CD4-positive, alpha-beta memory T cell (primary cell): Measurements from ENCODE around the gene HJV. TPM values are rescaled to one million over a fixed set of nuclear protein-coding genes. Genes with fewer than 3 reads are reported as not detected.
A peak's percentile ranks its signal among the peaks of the same experiment; 100 is the strongest.

ENCODE experiments used
- CTCF ChIA-PET: fragments of 350-600 bp; sonication (Branson Sonifier 250); formaldehyde crosslinking; loops from one replicate; lab custom pipeline; 2021; ENCODE audit warnings: inconsistent platforms; ENCODE audit not compliant: partially characterized antibody; lab: Charles Lee
- POLR2A ChIA-PET: fragments of 350-600 bp; sonication (Branson Sonifier 250); formaldehyde crosslinking; loops from one replicate; lab custom pipeline; 2021; ENCODE audit not compliant: partially characterized antibody; lab: Charles Lee
- DNase-seq, 5 donors: peaks; one replicate each; pipeline versions ENCODE4 v3.0.0 to v3.0.0-alpha.2; 2020 to 2022; ENCODE audit warnings: mixed read lengths in 1 of 5
- H3K27ac ChIP-seq: one replicate; pipeline ENCODE4 v1.7.0; 2013; ENCODE audit warnings: low read depth, low read length
- H3K27me3 ChIP-seq: 2 replicates; pipeline ENCODE4 v1.7.0; 2013; ENCODE audit warnings: mild to moderate bottlenecking, low read length, moderate library complexity; ENCODE audit not compliant: insufficient read depth
- H3K36me3 ChIP-seq: 2 replicates; pipeline ENCODE4 v1.7.0; 2013; ENCODE audit warnings: mild to moderate bottlenecking, low read length, moderate library complexity; ENCODE audit not compliant: insufficient read depth
- H3K4me1 ChIP-seq: 2 replicates; pipeline ENCODE4 v1.7.0; 2013; ENCODE audit warnings: mild to moderate bottlenecking, low read length, moderate library complexity; ENCODE audit not compliant: insufficient read depth
- H3K4me3 ChIP-seq, 2 donors: one replicate each; pipeline ENCODE4 v1.7.0; 2013; ENCODE audit warnings: low read length in 2 of 2, mild to moderate bottlenecking in 1 of 2
- H3K9me3 ChIP-seq, 2 donors: one replicate each; pipeline ENCODE4 v1.7.0; 2013; ENCODE audit warnings: low read length in 2 of 2, control low read depth in 1 of 2; ENCODE audit not compliant: control insufficient read depth in 1 of 2
- H3K27ac Mint-ChIP-seq, 7 donors: one replicate each; pipeline ENCODE4 v1.8.0; 2020 to 2021; ENCODE audit warnings: mixed read lengths in 7 of 7, mild to moderate bottlenecking in 6 of 7, inconsistent platforms in 3 of 7, moderate library complexity in 3 of 7
- H3K27me3 Mint-ChIP-seq, 2 donors: one replicate each; pipeline ENCODE4 v1.8.0; 2020 to 2021; ENCODE audit warnings: mixed read lengths in 2 of 2
- H3K36me3 Mint-ChIP-seq, 2 donors: one replicate each; pipeline ENCODE4 v1.8.0; 2020 to 2021; ENCODE audit warnings: mixed read lengths in 2 of 2, inconsistent platforms in 1 of 2, mild to moderate bottlenecking in 1 of 2
- H3K4me1 Mint-ChIP-seq, 4 donors: one replicate each; pipeline ENCODE4 v1.8.0; 2020 to 2021; ENCODE audit warnings: mixed read lengths in 4 of 4, mild to moderate bottlenecking in 1 of 4
- H3K4me3 Mint-ChIP-seq, 8 donors: one replicate each; pipeline ENCODE4 v1.8.0; 2020 to 2021; ENCODE audit warnings: mixed read lengths in 8 of 8, mild to moderate bottlenecking in 7 of 8, moderate library complexity in 6 of 8, inconsistent platforms in 3 of 8
- H3K9me3 Mint-ChIP-seq, 8 donors: one replicate each; pipeline ENCODE4 v1.8.0; 2020 to 2021; ENCODE audit warnings: mixed read lengths in 8 of 8, mild to moderate bottlenecking in 5 of 8, inconsistent platforms in 3 of 8, moderate library complexity in 1 of 8
- intact Hi-C: fragments of 100-400 bp; cut with micrococcal nuclease; formaldehyde crosslinking; loops from one replicate; pipeline ENCODE4 v1.15.1; 2023
- polyA plus RNA-seq, 2 donors: library from polyadenylated mRNA; unstranded; fragments of 300-500 nt; fragmentation: Illumina TruSeq; gene quantifications; one replicate each; pipeline ENCODE4 v1.2.3, GENCODE V29; 2021
- total RNA-seq, 2 experiments: library from RNA; stranded (reverse); gene quantifications; one replicate each; pipeline ENCODE4 v1.2.3, GENCODE V29; 2021

Gene HJV
- total and polyA plus RNA-seq, 4 experiments from 2014 or later, result not detected

GRCh38 chr1:145983960-145984830, 37.3 kb downstream of the HJV start:
- Histone ChIP-seq H3K36me3 (no peaks in the 10 kb centered on the region), H3K4me1 (peaks cover 95% of the 10 kb centered on the region), H3K27ac (peak overlapping the region; percentile 70), H3K4me3 (peak overlapping the region in 1 of 2 donors; percentile 5), H3K9me3 (no peaks in the 10 kb centered on the region), H3K27me3 (no peaks in the 10 kb centered on the region)
- H3K27ac Mint-ChIP-seq, result peak overlapping the region in 6 of 7 donors; percentile 88 to 94 (median 92)
- H3K4me1 Mint-ChIP-seq, result peaks cover 18 to 60% (median 36%) of the 10 kb centered on the region in 4 donors
- no peaks in the 10 kb centered on the region for H3K27me3 Mint-ChIP-seq
- peaks cover 0 to 2% of the 10 kb centered on the region in 2 donors for H3K36me3 Mint-ChIP-seq
- ChIA-PET POLR2A (interaction anchor here (0.6 to 25.2 kb wide), 6 partner anchors 16 to 126 kb away, joined by 3 to 1967 read pairs (median 8); partner anchors contain the start of genes ANKRD34A, LIX1L, PIAS3 and POLR3GL), CTCF (interaction anchor here (0.9 to 2.5 kb wide), 7 partner anchors 8 to 27 kb away, joined by 3 to 14 read pairs (median 4); no protein-coding TSS in a partner anchor)
- no peaks in the 10 kb centered on the region for H3K9me3 Mint-ChIP-seq
- DNase-seq, result peak in 3 of 5 donors; percentile 46 to 78 (median 53)
- intact Hi-C loops, result no loop called here
- peak overlapping the region; percentile 52 to 92 (median 76) for H3K4me3 Mint-ChIP-seq

- DNase-seq, result no peak
- peak overlapping the region in 7 of 8 donors; percentile 23 to 76 (median 37) for H3K4me3 Mint-ChIP-seq
- Histone ChIP-seq H3K9me3 (no peaks in the 10 kb centered on the region), H3K4me3 (no peak overlapping the region), H3K27me3 (no peaks in the 10 kb centered on the region), H3K36me3 (no peaks in the 10 kb centered on the region), H3K4me1 (peaks cover 96% of the 10 kb centered on the region), H3K27ac (peak overlapping the region; percentile 70)
- H3K36me3 Mint-ChIP-seq, result peaks cover 0 to 2% of the 10 kb centered on the region in 2 donors
- ChIA-PET POLR2A (interaction anchor here (2.8 to 25.2 kb wide), 3 partner anchors 17 to 22 kb away, joined by 13 to 1967 read pairs (median 203); partner anchors contain the start of genes ANKRD34A, LIX1L, POLR3GL and TXNIP), CTCF (interaction anchor here (1.0 to 2.5 kb wide), 5 partner anchors 9 to 28 kb away, joined by 3 to 14 read pairs (median 6); no protein-coding TSS in a partner anchor)
- peaks cover 9 to 53% (median 29%) of the 10 kb centered on the region in 4 donors for H3K4me1 Mint-ChIP-seq
- no peaks in the 10 kb centered on the region for H3K9me3 Mint-ChIP-seq
- H3K27ac Mint-ChIP-seq, result peak overlapping the region in 6 of 7 donors; percentile 43 to 95 (median 81)
- intact Hi-C loops, result no loop called here
- H3K27me3 Mint-ChIP-seq, result no peaks in the 10 kb centered on the region
These were observed 38.3 kb downstream of the HJV start for GRCh38 chr1:145983206-145983675.

GRCh38 chr1:145982010-145982723, 39.4 kb downstream of the HJV start:
- H3K4me3 ChIP-seq, result no peak overlapping the region
- peaks cover 0 to 6% of the 10 kb centered on the region in 2 donors for H3K36me3 Mint-ChIP-seq
- no peaks in the 10 kb centered on the region for H3K9me3 ChIP-seq
- H3K4me1 Mint-ChIP-seq, result peaks cover 0 to 46% (median 21%) of the 10 kb centered on the region in 4 donors
- H3K9me3 Mint-ChIP-seq, result no peaks in the 10 kb centered on the region
- POLR2A ChIA-PET, result interaction anchor here (1.0 to 25.2 kb wide), 3 partner anchors 18 to 53 kb away, joined by 4 to 1967 read pairs (median 203); partner anchors contain the start of genes ANKRD34A, LIX1L, POLR3GL and TXNIP
- H3K27me3 ChIP-seq, result no peaks in the 10 kb centered on the region
- H3K4me1 ChIP-seq, result peaks cover 98% of the 10 kb centered on the region
- H3K27me3 Mint-ChIP-seq, result no peaks in the 10 kb centered on the region
- H3K36me3 ChIP-seq, result no peaks in the 10 kb centered on the region
- peak overlapping the region in 7 of 8 donors; percentile 15 to 67 (median 49) for H3K4me3 Mint-ChIP-seq
- DNase-seq, result no peak
- intact Hi-C loops, result no loop called here
- H3K27ac ChIP-seq, result peak overlapping the region; percentile 70
- CTCF ChIA-PET, result interaction anchor here (1.2 to 8.4 kb wide), 5 partner anchors 9 to 136 kb away, joined by 4 to 447 read pairs (median 98); partner anchors contain the start of genes ANKRD34A, NUDT17, POLR3GL and TXNIP
- H3K27ac Mint-ChIP-seq, result peak overlapping the region in 3 of 7 donors; percentile 54 to 88 (median 86)

- intact Hi-C loops, result no loop called here
- H3K27ac Mint-ChIP-seq, result no peak overlapping the region
- Histone ChIP-seq H3K36me3 (no peaks in the 10 kb centered on the region), H3K4me1 (peaks cover 85% of the 10 kb centered on the region), H3K9me3 (no peaks in the 10 kb centered on the region), H3K27ac (peak overlapping the region; percentile 70), H3K4me3 (peak overlapping the region; percentile 5 to 52), H3K27me3 (no peaks in the 10 kb centered on the region)
- no peaks in the 10 kb centered on the region for H3K27me3 Mint-ChIP-seq
- peaks cover 0 to 38% (median 19%) of the 10 kb centered on the region in 4 donors for H3K4me1 Mint-ChIP-seq
- H3K4me3 Mint-ChIP-seq, result peak overlapping the region in 1 of 8 donors; percentile 18
- ChIA-PET POLR2A (interaction anchor here (1.0 to 25.2 kb wide), 8 partner anchors 19 to 156 kb away, joined by 3 to 1967 read pairs (median 32); partner anchors contain the start of genes ANKRD34A, LIX1L, PEX11B and PIAS3), CTCF (interaction anchor here (1.4 to 8.4 kb wide), 10 partner anchors 12 to 136 kb away, joined by 5 to 447 read pairs (median 35); partner anchors contain the start of genes ANKRD34A, LIX1L, NUDT17 and POLR3GL)
- DNase-seq, result no peak
- peaks cover 0 to 6% of the 10 kb centered on the region in 2 donors for H3K36me3 Mint-ChIP-seq
- no peaks in the 10 kb centered on the region for H3K9me3 Mint-ChIP-seq
These were observed 41.0 kb downstream of the HJV start for GRCh38 chr1:145980457-145980994.

GRCh38 chr1:145979746-145980456, 41.6 kb downstream of the HJV start:
- ChIA-PET POLR2A (interaction anchor here (0.7 to 25.2 kb wide), 12 partner anchors 19 to 155 kb away, joined by 3 to 1967 read pairs (median 12); partner anchors contain the start of genes ANKRD34A, LIX1L, NUDT17 and PEX11B), CTCF (interaction anchor here (0.8 to 8.4 kb wide), 20 partner anchors 13 to 135 kb away, joined by 3 to 447 read pairs (median 10); partner anchors contain the start of genes ANKRD34A, HJV, ITGA10 and LIX1L)
- Mint-ChIP-seq H3K36me3 (peaks cover 6 to 9% of the 10 kb centered on the region in 2 donors), H3K9me3 (no peaks in the 10 kb centered on the region), H3K27ac (no peak overlapping the region), H3K4me3 (no peak overlapping the region), H3K4me1 (peaks cover 5 to 36% (median 20%) of the 10 kb centered on the region in 4 donors), H3K27me3 (no peaks in the 10 kb centered on the region)
- peak in 4 of 5 donors; percentile 58 to 68 (median 62) for DNase-seq
- Histone ChIP-seq H3K9me3 (no peaks in the 10 kb centered on the region), H3K4me1 (peaks cover 79% of the 10 kb centered on the region), H3K27me3 (no peaks in the 10 kb centered on the region), H3K36me3 (peaks cover 4% of the 10 kb centered on the region), H3K27ac (peak overlapping the region; percentile 70), H3K4me3 (peak overlapping the region; percentile 52 to 62)
- intact Hi-C loops, result loop anchor here (1.0 kb wide), 2 partner anchors 8 to 16 kb away; partner anchors contain the start of gene TXNIP
